ENCODE data around the gene CXCL3.

CXCL3 gene

GRCh38 chr4:74055096-74055495 lies 16.6 kb upstream of the CXCL3 start:
- no peak for DNase-seq

- DNase-seq = no peak
These were observed 16.1 kb upstream of the CXCL3 start for GRCh38 chr4:74054483-74055047.

- DNase-seq = no peak
These were observed 8.7 kb upstream of the CXCL3 start for GRCh38 chr4:74047152-74047551.

GRCh38 chr4:74045772-74046171 lies 7.3 kb upstream of the CXCL3 start:
- no peak for DNase-seq

GRCh38 chr4:74045247-74045646 lies 6.8 kb upstream of the CXCL3 start:
- no peak for DNase-seq

- no peak for DNase-seq
These were observed 6.2 kb upstream of the CXCL3 start for GRCh38 chr4:74044677-74045076.

- no peak for DNase-seq
These were observed 4.2 kb upstream of the CXCL3 start for GRCh38 chr4:74042681-74043080.

GRCh38 chr4:74041418-74041817 lies 2.9 kb upstream of the CXCL3 start:
- no peak for DNase-seq

GRCh38 chr4:74039315-74039763 lies 850 bp upstream of the CXCL3 start:
- no peak for DNase-seq

GRCh38 chr4:74038086-74038424 lies 434 bp downstream of the CXCL3 start:
- DNase-seq = no peak

- no peak for DNase-seq
These were observed 1.2 kb downstream of the CXCL3 start for GRCh38 chr4:74037076-74037955.

- DNase-seq = no peak
These were observed 4.8 kb downstream of the CXCL3 start for GRCh38 chr4:74033739-74034138.

GRCh38 chr4:74032064-74032463 lies 6.4 kb downstream of the CXCL3 start:
- no peak for DNase-seq

GRCh38 chr4:74031576-74031975 lies 6.9 kb downstream of the CXCL3 start:
- no peak for DNase-seq

- DNase-seq = no peak
These were observed 8.2 kb downstream of the CXCL3 start for GRCh38 chr4:74030285-74030684.

- DNase-seq = no peak
These were observed 10.0 kb downstream of the CXCL3 start for GRCh38 chr4:74028504-74028903.

GRCh38 chr4:74023709-74024108 lies 14.8 kb downstream of the CXCL3 start:
- no peak for DNase-seq

- no peak for DNase-seq
These were observed 16.9 kb downstream of the CXCL3 start for GRCh38 chr4:74021601-74022000.

- no peak for DNase-seq
These were observed 19.7 kb downstream of the CXCL3 start for GRCh38 chr4:74018771-74019170.

- no peak for DNase-seq
These were observed 20.4 kb downstream of the CXCL3 start for GRCh38 chr4:74018116-74018515.

- DNase-seq = no peak
These were observed 22.4 kb downstream of the CXCL3 start for GRCh38 chr4:74016068-74016467.

GRCh38 chr4:74015126-74015780 lies 23.2 kb downstream of the CXCL3 start:
- DNase-seq = no peak

GRCh38 chr4:74014332-74014731 lies 24.2 kb downstream of the CXCL3 start:
- DNase-seq = no peak

- DNase-seq = no peak
These were observed 25.2 kb downstream of the CXCL3 start for GRCh38 chr4:74013264-74013663.
